HepG2 (cell line): ENCODE measurements around the gene OBSL1. TPM values are rescaled to one million over a fixed set of nuclear protein-coding genes. Genes with fewer than 3 reads are reported as not detected.

Source experiments
- AKAP8 ChIP-seq: sonication (generic); formaldehyde crosslinking; IDR thresholded peaks from 2 replicates; pipeline ENCODE4 v1.5.1; 2020; ENCODE audit warnings: mild to moderate bottlenecking, missing genetic modification reagents
- ATF1 ChIP-seq: IDR thresholded peaks from 2 replicates; pipeline ENCODE4 v1.6.1; 2016; ENCODE audit warnings: mild to moderate bottlenecking, control low read depth
- ELF1 ChIP-seq: sonication (generic); formaldehyde crosslinking; IDR thresholded peaks from 2 replicates; pipeline ENCODE4 v1.4.0; 2020; ENCODE audit warnings: missing genetic modification reagents
- FOSL1 ChIP-seq: sonication (generic); formaldehyde crosslinking; IDR thresholded peaks from 2 replicates; pipeline ENCODE4 v1.9.0; 2021; ENCODE audit warnings: missing genetic modification reagents, borderline replicate concordance
- IRX3 ChIP-seq: sonication (generic); formaldehyde crosslinking; IDR thresholded peaks from 2 replicates; pipeline ENCODE4 v1.8.1; 2023; ENCODE audit warnings: mild to moderate bottlenecking, low read depth, missing genetic modification reagents, borderline replicate concordance
- JUN ChIP-seq: sonication (generic); formaldehyde crosslinking; IDR thresholded peaks from 2 replicates; pipeline ENCODE4 v1.4.0; 2020; ENCODE audit warnings: mild to moderate bottlenecking, missing genetic modification reagents
- MAZ ChIP-seq, 2 experiments: sonication (generic) in 1 of 2; formaldehyde crosslinking in 1 of 2; IDR thresholded peaks; 2 replicates each; pipeline versions ENCODE4 v1.5.0 to v1.6.1; 2012 to 2020; ENCODE audit warnings: low read depth in 2 of 2, mild to moderate bottlenecking in 2 of 2, borderline replicate concordance in 1 of 2, improper control_type of control experiment in 1 of 2, low read length in 1 of 2, missing genetic modification reagents in 1 of 2, moderate library complexity in 1 of 2
- MYNN ChIP-seq: sonication (generic); formaldehyde crosslinking; IDR thresholded peaks from 2 replicates; pipeline ENCODE4 v1.4.0; 2020; ENCODE audit warnings: mild to moderate bottlenecking, low read depth, missing genetic modification reagents
- NCOA1 ChIP-seq: sonication (generic); formaldehyde crosslinking; IDR thresholded peaks from 2 replicates; pipeline ENCODE4 v1.9.0; 2021; ENCODE audit warnings: missing genetic modification reagents
- NFE2L1 ChIP-seq: sonication (generic); formaldehyde crosslinking; IDR thresholded peaks from 2 replicates; pipeline ENCODE4 v1.4.0; 2020; ENCODE audit warnings: missing genetic modification reagents, mild to moderate bottlenecking, borderline replicate concordance
- SAP130 ChIP-seq: IDR thresholded peaks from 2 replicates; pipeline ENCODE4 v1.6.1; 2016; ENCODE audit warnings: low read depth
- SKI ChIP-seq: fragments of 450-650 bp; IDR thresholded peaks from one replicate; pipeline ENCODE4 v1.6.1; 2018; ENCODE audit warnings: mild to moderate bottlenecking; ENCODE audit not compliant: partially characterized antibody
- SNAPC2 ChIP-seq: sonication (generic); formaldehyde crosslinking; IDR thresholded peaks from 2 replicates; pipeline ENCODE4 v1.8.1; 2022; ENCODE audit warnings: mild to moderate bottlenecking, missing genetic modification reagents
- ZFY ChIP-seq: sonication (generic); formaldehyde crosslinking; IDR thresholded peaks from 2 replicates; pipeline ENCODE4 v1.4.0; 2020; ENCODE audit warnings: missing genetic modification reagents
- ZMYM3 ChIP-seq: sonication (generic); formaldehyde crosslinking; IDR thresholded peaks from 2 replicates; pipeline ENCODE4 v1.5.1; 2020; ENCODE audit warnings: mild to moderate bottlenecking, missing genetic modification reagents
- ZNF350 ChIP-seq: sonication (generic); formaldehyde crosslinking; IDR thresholded peaks from 2 replicates; pipeline ENCODE4 v1.4.0; 2020; ENCODE audit warnings: mild to moderate bottlenecking, low read depth, missing genetic modification reagents, borderline replicate concordance
- ZNF431 ChIP-seq: sonication (generic); formaldehyde crosslinking; IDR thresholded peaks from 2 replicates; pipeline ENCODE4 v1.9.0; 2022; ENCODE audit warnings: missing genetic modification reagents, low read depth, mild to moderate bottlenecking, borderline replicate concordance
- ZSCAN30 ChIP-seq: sonication (generic); formaldehyde crosslinking; IDR thresholded peaks from 2 replicates; pipeline ENCODE4 v1.5.0; 2020; ENCODE audit warnings: mild to moderate bottlenecking, missing genetic modification reagents
- polyA plus RNA-seq, 8 experiments: library from polyadenylated mRNA; depleted of rRNA in 3 of 8; stranded (reverse) in 7 of 8; unstranded in 1 of 8; fragments of >200 nt; fragmentation: Illumina TruSeq in 4 of 8; extraction: Trizol in 4 of 8; gene quantifications; 2 replicates each; pipeline versions ENCODE4 v1.2.1 to v1.2.3, GENCODE V29; 2011 to 2016; ENCODE audit warnings: low read depth in 4 of 8, missing spikeins in 1 of 8, mixed read lengths in 1 of 8; ENCODE audit not compliant: insufficient read depth in 1 of 8
- total RNA-seq, 5 experiments: library from RNA; depleted of rRNA; stranded (reverse); fragments of >200 nt; fragmentation: Illumina TruSeq; extraction: Trizol; gene quantifications; 2 replicates each; pipeline ENCODE4 v1.2.3, GENCODE V29; 2016; ENCODE audit warnings: low read depth in 1 of 5
- TF ChIP-seq, protein P1 (sequence below): sonication (generic); formaldehyde crosslinking; IDR thresholded peaks from 2 replicates; pipeline ENCODE4 v1.5.0; 2020; ENCODE audit warnings: mild to moderate bottlenecking, missing genetic modification reagents
- TF ChIP-seq, protein P2 (sequence below): IDR thresholded peaks from 2 replicates; pipeline ENCODE4 v1.6.1; 2016; ENCODE audit warnings: mild to moderate bottlenecking
- TF ChIP-seq, protein P3 (sequence below): sonication (generic); formaldehyde crosslinking; IDR thresholded peaks from 2 replicates; pipeline ENCODE4 v1.5.1; 2020; ENCODE audit warnings: missing genetic modification reagents, mild to moderate bottlenecking, borderline replicate concordance
- TF ChIP-seq, protein P4 (sequence below): sonication (generic); formaldehyde crosslinking; IDR thresholded peaks from 2 replicates; pipeline ENCODE4 v1.4.0; 2020; ENCODE audit warnings: missing genetic modification reagents, mild to moderate bottlenecking, borderline replicate concordance

OBSL1 gene
- total and polyA plus RNA-seq, 2 of the 13 experiments (the other 11 are each of a cell fraction or from before 2014, with no cell fraction given), result 86.7 to 218 TPM

DNA sequence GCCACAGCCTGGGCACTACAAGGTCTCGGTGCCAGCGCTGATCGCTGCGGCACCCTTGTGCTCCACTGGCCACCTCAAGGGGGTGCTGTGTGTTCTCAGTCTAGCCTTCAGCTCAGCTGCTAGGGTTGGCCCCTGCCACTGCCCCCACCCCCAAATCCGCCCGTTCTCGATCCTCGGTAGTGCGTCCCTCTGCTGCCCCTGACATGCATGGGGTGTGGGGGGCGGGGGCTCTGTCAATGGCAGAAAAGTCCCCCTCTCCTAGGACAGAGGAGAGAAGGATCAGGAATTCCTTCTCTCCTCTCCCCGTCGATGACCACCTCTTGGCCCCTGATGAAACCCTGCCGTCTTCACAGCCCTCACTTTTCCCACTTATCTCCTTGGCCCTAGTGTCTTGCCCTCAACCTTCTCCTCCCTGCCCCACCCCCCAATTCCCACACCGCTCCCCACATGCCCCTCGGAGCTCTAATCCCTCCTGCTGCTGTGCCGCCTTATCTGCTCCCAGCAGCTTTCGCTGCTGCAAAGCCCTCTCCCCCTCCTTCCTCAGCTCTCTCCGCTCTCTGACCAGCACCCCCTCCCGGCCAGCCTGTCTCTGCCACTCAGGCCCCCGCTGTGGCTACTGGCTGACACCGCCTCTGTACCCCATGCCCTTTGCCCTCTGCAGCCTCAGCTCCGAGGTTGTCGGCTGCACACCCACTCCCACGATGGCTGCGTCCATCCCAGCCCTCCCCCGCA, 61.4 kb downstream of the OBSL1 start (continued):
- TF ChIP-seq MAZ (IDR thresholded peaks at IDR 0.05; ENCODE audit: borderline replicate concordance, low read depth, low read length) (peak; percentile 53; the same call in 1 of the 2 replicates), MAZ (CRISPR knock-in tag; IDR thresholded peaks at IDR 0.05; ENCODE audit: low read depth) (0 out of 2 replicates have a peak, but pooled peaks have one; percentile 17), SAP130 (CRISPR knock-in tag) (peak; percentile 27; the same call in 1 of the 2 replicates), SNAPC2 (CRISPR knock-in tag) (no peak), ZNF431 (CRISPR knock-in tag) (no peak), ZNF350 (CRISPR knock-in tag) (peak; percentile 34; the same call in 1 of the 2 replicates), ATF1 (CRISPR knock-in tag) (no peak), FOSL1 (CRISPR knock-in tag) (no peak), ZFY (CRISPR knock-in tag) (no peak), SKI (no peak), MYNN (CRISPR knock-in tag) (no peak), AKAP8 (peak; percentile 76; the same call in 1 of the 2 replicates), NCOA1 (CRISPR knock-in tag) (peak; percentile 45; the same call in 1 of the 2 replicates), ELF1 (CRISPR knock-in tag) (0 out of 2 replicates have a peak, but pooled peaks have one; percentile 12), IRX3 (CRISPR knock-in tag) (no peak), NFE2L1 (CRISPR knock-in tag) (no peak), ZSCAN30 (CRISPR knock-in tag) (no peak), ZMYM3 (CRISPR knock-in tag) (0 out of 2 replicates have a peak, but pooled peaks have one; percentile 20), JUN (CRISPR knock-in tag) (no peak)
- TF ChIP-seq, protein P1, sequence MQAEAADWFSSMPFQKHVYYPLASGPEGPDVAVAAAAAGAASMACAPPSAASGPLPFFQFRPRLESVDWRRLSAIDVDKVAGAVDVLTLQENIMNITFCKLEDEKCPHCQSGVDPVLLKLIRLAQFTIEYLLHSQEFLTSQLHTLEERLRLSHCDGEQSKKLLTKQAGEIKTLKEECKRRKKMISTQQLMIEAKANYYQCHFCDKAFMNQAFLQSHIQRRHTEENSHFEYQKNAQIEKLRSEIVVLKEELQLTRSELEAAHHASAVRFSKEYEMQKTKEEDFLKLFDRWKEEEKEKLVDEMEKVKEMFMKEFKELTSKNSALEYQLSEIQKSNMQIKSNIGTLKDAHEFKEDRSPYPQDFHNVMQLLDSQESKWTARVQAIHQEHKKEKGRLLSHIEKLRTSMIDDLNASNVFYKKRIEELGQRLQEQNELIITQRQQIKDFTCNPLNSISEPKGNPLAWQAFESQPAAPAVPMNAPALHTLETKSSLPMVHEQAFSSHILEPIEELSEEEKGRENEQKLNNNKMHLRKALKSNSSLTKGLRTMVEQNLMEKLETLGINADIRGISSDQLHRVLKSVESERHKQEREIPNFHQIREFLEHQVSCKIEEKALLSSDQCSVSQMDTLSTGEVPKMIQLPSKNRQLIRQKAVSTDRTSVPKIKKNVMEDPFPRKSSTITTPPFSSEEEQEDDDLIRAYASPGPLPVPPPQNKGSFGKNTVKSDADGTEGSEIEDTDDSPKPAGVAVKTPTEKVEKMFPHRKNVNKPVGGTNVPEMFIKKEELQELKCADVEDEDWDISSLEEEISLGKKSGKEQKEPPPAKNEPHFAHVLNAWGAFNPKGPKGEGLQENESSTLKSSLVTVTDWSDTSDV (CRISPR knock-in tag), result 0 out of 2 replicates have a peak, but pooled peaks have one; percentile 48
- TF ChIP-seq, protein P2, sequence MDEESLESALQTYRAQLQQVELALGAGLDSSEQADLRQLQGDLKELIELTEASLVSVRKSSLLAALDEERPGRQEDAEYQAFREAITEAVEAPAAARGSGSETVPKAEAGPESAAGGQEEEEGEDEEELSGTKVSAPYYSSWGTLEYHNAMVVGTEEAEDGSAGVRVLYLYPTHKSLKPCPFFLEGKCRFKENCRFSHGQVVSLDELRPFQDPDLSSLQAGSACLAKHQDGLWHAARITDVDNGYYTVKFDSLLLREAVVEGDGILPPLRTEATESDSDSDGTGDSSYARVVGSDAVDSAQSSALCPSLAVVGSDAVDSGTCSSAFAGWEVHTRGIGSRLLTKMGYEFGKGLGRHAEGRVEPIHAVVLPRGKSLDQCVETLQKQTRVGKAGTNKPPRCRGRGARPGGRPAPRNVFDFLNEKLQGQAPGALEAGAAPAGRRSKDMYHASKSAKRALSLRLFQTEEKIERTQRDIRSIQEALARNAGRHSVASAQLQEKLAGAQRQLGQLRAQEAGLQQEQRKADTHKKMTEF (CRISPR knock-in tag), result peak; percentile 37; the same call in 1 of the 2 replicates
- TF ChIP-seq, protein P3, sequence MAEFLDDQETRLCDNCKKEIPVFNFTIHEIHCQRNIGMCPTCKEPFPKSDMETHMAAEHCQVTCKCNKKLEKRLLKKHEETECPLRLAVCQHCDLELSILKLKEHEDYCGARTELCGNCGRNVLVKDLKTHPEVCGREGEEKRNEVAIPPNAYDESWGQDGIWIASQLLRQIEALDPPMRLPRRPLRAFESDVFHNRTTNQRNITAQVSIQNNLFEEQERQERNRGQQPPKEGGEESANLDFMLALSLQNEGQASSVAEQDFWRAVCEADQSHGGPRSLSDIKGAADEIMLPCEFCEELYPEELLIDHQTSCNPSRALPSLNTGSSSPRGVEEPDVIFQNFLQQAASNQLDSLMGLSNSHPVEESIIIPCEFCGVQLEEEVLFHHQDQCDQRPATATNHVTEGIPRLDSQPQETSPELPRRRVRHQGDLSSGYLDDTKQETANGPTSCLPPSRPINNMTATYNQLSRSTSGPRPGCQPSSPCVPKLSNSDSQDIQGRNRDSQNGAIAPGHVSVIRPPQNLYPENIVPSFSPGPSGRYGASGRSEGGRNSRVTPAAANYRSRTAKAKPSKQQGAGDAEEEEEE, result 0 out of 2 replicates have a peak, but pooled peaks have one; percentile 63
- TF ChIP-seq, protein P4, sequence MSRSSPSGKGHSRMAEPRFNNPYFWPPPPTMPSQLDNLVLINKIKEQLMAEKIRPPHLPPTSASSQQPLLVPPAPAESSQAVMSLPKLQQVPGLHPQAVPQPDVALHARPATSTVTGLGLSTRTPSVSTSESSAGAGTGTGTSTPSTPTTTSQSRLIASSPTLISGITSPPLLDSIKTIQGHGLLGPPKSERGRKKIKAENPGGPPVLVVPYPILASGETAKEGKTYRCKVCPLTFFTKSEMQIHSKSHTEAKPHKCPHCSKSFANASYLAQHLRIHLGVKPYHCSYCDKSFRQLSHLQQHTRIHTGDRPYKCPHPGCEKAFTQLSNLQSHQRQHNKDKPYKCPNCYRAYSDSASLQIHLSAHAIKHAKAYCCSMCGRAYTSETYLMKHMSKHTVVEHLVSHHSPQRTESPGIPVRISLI, result no peak
